ENCODE data around the gene NUP133. TPM values are rescaled to one million over a fixed set of nuclear protein-coding genes. Genes with fewer than 3 reads are reported as not detected.

NUP133 gene
- total RNA-seq, 1 experiment from 2014 or later, result 65.2 TPM

- CTCF ChIA-PET, result interaction anchor here (3.7 kb wide), 1 partner anchor 8 kb away, joined by 15 read pairs; no protein-coding TSS in a partner anchor
- Mint-ChIP-seq H3K27ac (ENCODE audit: low read depth, unreplicated experiment) (no peak overlapping the region), H3K9me3 (ENCODE audit: unreplicated experiment) (no peaks in the 10 kb centered on the region), H3K4me3 (ENCODE audit: unreplicated experiment) (no peak overlapping the region), H3K4me1 (ENCODE audit: insufficient read depth, unreplicated experiment) (no peaks in the 10 kb centered on the region), H3K27me3 (ENCODE audit: insufficient read depth, unreplicated experiment) (no peaks in the 10 kb centered on the region), H3K36me3 (ENCODE audit: insufficient read depth, unreplicated experiment) (peaks cover 85% of the 10 kb centered on the region)
- no peak for TF ChIP-seq CTCF (IDR thresholded peaks at IDR 0.05; ENCODE audit: unreplicated experiment)
- POLR2A ChIA-PET, result interaction anchor here (0.6 to 1.4 kb wide), 2 partner anchors 13 to 219 kb away, joined by 3 read pairs; no protein-coding TSS in a partner anchor
- DNase-seq (ENCODE audit: unreplicated experiment), result no peak
- no TSS peak for BruUV-seq (replicated peaks)
- intact Hi-C loops (cut with micrococcal nuclease), result no loop called here
Observed at GRCh38 chr1:229474509-229474908, 33.6 kb downstream of the NUP133 start.

- Mint-ChIP-seq H3K4me1 (ENCODE audit: insufficient read depth, unreplicated experiment) (no peaks in the 10 kb centered on the region), H3K36me3 (ENCODE audit: insufficient read depth, unreplicated experiment) (peaks cover 93% of the 10 kb centered on the region), H3K4me3 (ENCODE audit: unreplicated experiment) (no peak overlapping the region), H3K27ac (ENCODE audit: low read depth, unreplicated experiment) (no peak overlapping the region), H3K27me3 (ENCODE audit: insufficient read depth, unreplicated experiment) (no peaks in the 10 kb centered on the region), H3K9me3 (ENCODE audit: unreplicated experiment) (no peaks in the 10 kb centered on the region)
- intact Hi-C loops (cut with micrococcal nuclease), result no loop called here
- no peak for TF ChIP-seq CTCF (IDR thresholded peaks at IDR 0.05; ENCODE audit: unreplicated experiment)
- DNase-seq (ENCODE audit: unreplicated experiment), result no peak
- BruUV-seq (replicated peaks), result no TSS peak
- POLR2A ChIA-PET, result interaction anchor here (0.7 kb wide), 1 partner anchor 14 kb away, joined by 3 read pairs; no protein-coding TSS in a partner anchor
- CTCF ChIA-PET, result interaction anchor here (1.5 kb wide), 1 partner anchor 10 kb away, joined by 10 read pairs; no protein-coding TSS in a partner anchor
Observed at GRCh38 chr1:229471175-229471574, 37.0 kb downstream of the NUP133 start.

GRCh38 chr1:229470406-229471043 is 37.6 kb downstream of the NUP133 start:
- Mint-ChIP-seq H3K27ac (ENCODE audit: low read depth, unreplicated experiment) (no peak overlapping the region), H3K4me3 (ENCODE audit: unreplicated experiment) (no peak overlapping the region), H3K27me3 (ENCODE audit: insufficient read depth, unreplicated experiment) (no peaks in the 10 kb centered on the region), H3K36me3 (ENCODE audit: insufficient read depth, unreplicated experiment) (peaks cover 93% of the 10 kb centered on the region), H3K9me3 (ENCODE audit: unreplicated experiment) (no peaks in the 10 kb centered on the region), H3K4me1 (ENCODE audit: insufficient read depth, unreplicated experiment) (no peaks in the 10 kb centered on the region)
- no TSS peak for BruUV-seq (replicated peaks)
- no peak for TF ChIP-seq CTCF (IDR thresholded peaks at IDR 0.05; ENCODE audit: unreplicated experiment)
- CTCF ChIA-PET, result interaction anchor here (0.6 to 5.0 kb wide), 4 partner anchors 9 to 1660 kb away, joined by 3 to 50 read pairs (median 6); no protein-coding TSS in a partner anchor
- POLR2A ChIA-PET, result interaction anchor here (0.7 kb wide), 1 partner anchor 14 kb away, joined by 3 read pairs; no protein-coding TSS in a partner anchor
- intact Hi-C loops (cut with micrococcal nuclease), result no loop called here
- no peak for DNase-seq (ENCODE audit: unreplicated experiment)

- DNase-seq (ENCODE audit: unreplicated experiment), result no peak
- POLR2A ChIA-PET, result no interaction called here
- no peak for TF ChIP-seq CTCF (IDR thresholded peaks at IDR 0.05; ENCODE audit: unreplicated experiment)
- intact Hi-C loops (cut with micrococcal nuclease), result no loop called here
- H3K4me3 Mint-ChIP-seq (ENCODE audit: unreplicated experiment), result no peak overlapping the region
- peaks cover 95% of the 10 kb centered on the region for H3K36me3 Mint-ChIP-seq (ENCODE audit: insufficient read depth, unreplicated experiment)
- no peaks in the 10 kb centered on the region for H3K27me3 Mint-ChIP-seq (ENCODE audit: insufficient read depth, unreplicated experiment)
- no peaks in the 10 kb centered on the region for H3K4me1 Mint-ChIP-seq (ENCODE audit: insufficient read depth, unreplicated experiment)
- CTCF ChIA-PET, result interaction anchor here (0.7 to 5.0 kb wide), 6 partner anchors 9 to 213 kb away, joined by 3 to 50 read pairs (median 4); no protein-coding TSS in a partner anchor
- no peak overlapping the region for H3K27ac Mint-ChIP-seq (ENCODE audit: low read depth, unreplicated experiment)
- H3K9me3 Mint-ChIP-seq (ENCODE audit: unreplicated experiment), result no peaks in the 10 kb centered on the region
- BruUV-seq (replicated peaks), result no TSS peak
Observed at GRCh38 chr1:229466887-229467286, 41.3 kb downstream of the NUP133 start.
